Hypothalamus (tissue), 51 donors: ENCODE data around the gene CRYBB2.
A peak's percentile ranks its signal among the peaks of the same experiment; 100 is the strongest.
"Not testable (repeated sequence)": the region's sequence is repeated elsewhere in the genome, so short reads cannot be mapped to it uniquely, and the experiment has no call there.

Experiments used
- DNase-seq, 51 donors: peaks; one replicate each; lab custom pipeline; 2025; lab: John Stamatoyannopoulos, UW

The CRYBB2 gene

GRCh38 chr22:25230760-25231159 lies 11.3 kb downstream of the CRYBB2 start:
- DNase-seq, result not testable (repeated sequence)

GRCh38 chr22:25232301-25232700 lies 12.9 kb downstream of the CRYBB2 start:
- DNase-seq, result no peak

- DNase-seq, result not testable (repeated sequence)
Observed at GRCh38 chr22:25233706-25234105, 14.3 kb downstream of the CRYBB2 start.

GRCh38 chr22:25235547-25236290 lies 16.3 kb downstream of the CRYBB2 start:
- DNase-seq, result peak in 38 of 51 donors; percentile 1 to 65 (median 34)

- no peak for DNase-seq
Observed at GRCh38 chr22:25236417-25236816, 17.0 kb downstream of the CRYBB2 start.

GRCh38 chr22:25237503-25237902 lies 18.1 kb downstream of the CRYBB2 start:
- DNase-seq, result no peak

- DNase-seq, result not testable (repeated sequence)
Observed at GRCh38 chr22:25238058-25238457, 18.6 kb downstream of the CRYBB2 start.

GRCh38 chr22:25255169-25255568 lies 35.7 kb downstream of the CRYBB2 start:
- not testable (repeated sequence) for DNase-seq

GRCh38 chr22:25267567-25267966 lies 48.1 kb downstream of the CRYBB2 start:
- not testable (repeated sequence) for DNase-seq

- DNase-seq, result not testable (repeated sequence)
Observed at GRCh38 chr22:25268902-25269301, 49.5 kb downstream of the CRYBB2 start.

- not testable (repeated sequence) for DNase-seq
Observed at GRCh38 chr22:25270061-25270460, 50.6 kb downstream of the CRYBB2 start.

- not testable (repeated sequence) for DNase-seq
Observed at GRCh38 chr22:25273231-25273630, 53.8 kb downstream of the CRYBB2 start.

GRCh38 chr22:25273928-25274327 lies 54.5 kb downstream of the CRYBB2 start:
- not testable (repeated sequence) for DNase-seq

- not testable (repeated sequence) for DNase-seq
Observed at GRCh38 chr22:25280118-25280517, 60.7 kb downstream of the CRYBB2 start.
